RPMI8226 (cell line): ENCODE data around the gene CAMK2A.

Experiments
- DNase-seq: peaks from one replicate; pipeline ENCODE4 v3.0.0-alpha.2; 2015

The CAMK2A gene

GRCh38 chr5:150206098-150206778 is 83.3 kb downstream of the CAMK2A start:
- DNase-seq: no peak

GRCh38 chr5:150204590-150204960 is 85.0 kb downstream of the CAMK2A start:
- no peak for DNase-seq

GRCh38 chr5:150203832-150204589 is 85.6 kb downstream of the CAMK2A start:
- DNase-seq: no peak

GRCh38 chr5:150202501-150202900 is 87.1 kb downstream of the CAMK2A start:
- DNase-seq: no peak

GRCh38 chr5:150197476-150197875 is 92.1 kb downstream of the CAMK2A start:
- DNase-seq: no peak

GRCh38 chr5:150196986-150197385 is 92.6 kb downstream of the CAMK2A start:
- DNase-seq: no peak

GRCh38 chr5:150196514-150196913 is 93.1 kb downstream of the CAMK2A start:
- DNase-seq: no peak

GRCh38 chr5:150195736-150196485 is 93.7 kb downstream of the CAMK2A start:
- no peak for DNase-seq

GRCh38 chr5:150192462-150192861 is 97.1 kb downstream of the CAMK2A start:
- DNase-seq: no peak

- DNase-seq: no peak
Observed at GRCh38 chr5:150190987-150191386, 98.6 kb downstream of the CAMK2A start.

GRCh38 chr5:150190503-150190979 is 99.0 kb downstream of the CAMK2A start:
- no peak for DNase-seq

- DNase-seq: no peak
Observed at GRCh38 chr5:150189728-150190502, 99.7 kb downstream of the CAMK2A start, which contains the start of gene SLC6A7. SLC6A7 (plus strand) TSS chr5:150190062; CDS start chr5:150190328, 266 bp downstream.

GRCh38 chr5:150189326-150189725 is 100.2 kb downstream of the CAMK2A start:
- DNase-seq: no peak

- DNase-seq: no peak
Observed at GRCh38 chr5:150188146-150188842, 101.3 kb downstream of the CAMK2A start.

GRCh38 chr5:150186897-150187296 is 102.7 kb downstream of the CAMK2A start:
- DNase-seq: no peak

- DNase-seq: no peak
Observed at GRCh38 chr5:150186137-150186536, 103.4 kb downstream of the CAMK2A start.

GRCh38 chr5:150184990-150185912 is 104.3 kb downstream of the CAMK2A start:
- no peak for DNase-seq

- no peak for DNase-seq
Observed at GRCh38 chr5:150184006-150184405, 105.6 kb downstream of the CAMK2A start.

GRCh38 chr5:150183436-150183835 is 106.1 kb downstream of the CAMK2A start:
- DNase-seq: no peak

- no peak for DNase-seq
Observed at GRCh38 chr5:150182774-150183173, 106.8 kb downstream of the CAMK2A start.
